ENCODE measurements around the gene ANTXRL. TPM values are rescaled to one million over a fixed set of nuclear protein-coding genes. Genes with fewer than 3 reads are reported as not detected.

Gene ANTXRL
- total RNA-seq (1 to 10 TPM in 1 of 7 donors, under 1 TPM in 4, not detected in 2; 0.20 to 1.1 (median 0.42) TPM), polyA plus RNA-seq (under 1 TPM in 2 of 3 donors, not detected in 1; 0.03 to 0.42 TPM)
- long read RNA-seq, donor 1 = 0 reads
- long read RNA-seq, donor 2 = 0 reads

- intact Hi-C loops (cut with DNase I; ENCODE audit: low total_unique reads) = no loop called here
- Histone ChIP-seq H3K9me3 (no peaks in the 10 kb centered on the region), H3K4me3 (no peak within 1 kb of the TSS), H3K27ac (peak within 1 kb of the TSS in 1 of 8 donors; percentile 26), H3K4me1 (peaks cover 0 to 62% (median 31%) of the 10 kb centered on the region in 6 donors), H3K36me3 (no peaks in the 10 kb centered on the region), H3K27me3 (replicated peaks in 1 of 7) (peaks cover 0 to 28% (median 0%) of the 10 kb centered on the region in 7 donors)
- TF ChIP-seq POLR2AphosphoS5 (IDR thresholded peaks at IDR 0.05) (no peak), POLR2A (IDR thresholded peaks at IDR 0.05) (no peak), CTCF (IDR thresholded peaks at IDR 0.05 in 8 of 11, conservative IDR thresholded peaks at IDR 0.05 in 3 of 11) (no peak)
- peak; percentile 76 for DNase-seq
- 84 to 91% (median 88%) methylated on average over 7 to 8 of the region's 8 CpGs for WGBS, 5 donors
Measured at GRCh38 chr10:46286991-46287693, at the start of gene ANTXRL. ANTXRL (plus strand) TSS chr10:46286997; CDS start chr10:46287263, 266 bp downstream.

- Histone ChIP-seq H3K36me3 (peaks cover 0 to 22% (median 0%) of the 10 kb centered on the region in 6 donors), H3K27me3 (replicated peaks in 1 of 7) (no peaks in the 10 kb centered on the region), H3K27ac (no peak overlapping the region), H3K4me1 (no peaks in the 10 kb centered on the region), H3K4me3 (no peak overlapping the region), H3K9me3 (peaks cover 0 to 20% (median 17%) of the 10 kb centered on the region in 8 donors)
- no peak for TF ChIP-seq POLR2A (IDR thresholded peaks at IDR 0.05)
- TF ChIP-seq POLR2AphosphoS5 (IDR thresholded peaks at IDR 0.05) = no peak
- no peak for TF ChIP-seq CTCF (IDR thresholded peaks at IDR 0.05 in 8 of 11, conservative IDR thresholded peaks at IDR 0.05 in 3 of 11)
- 85 to 94% (median 92%) methylated on average over 3 of the region's 3 CpGs for WGBS, 5 donors
- intact Hi-C loops (cut with DNase I; ENCODE audit: low total_unique reads) = no loop called here
- no peak for DNase-seq
Measured at GRCh38 chr10:46237815-46238510, 48.8 kb upstream of the ANTXRL start.

GRCh38 chr10:46239247-46239646, 47.5 kb upstream of the ANTXRL start:
- TF ChIP-seq CTCF (IDR thresholded peaks at IDR 0.05 in 8 of 11, conservative IDR thresholded peaks at IDR 0.05 in 3 of 11) (no peak), POLR2AphosphoS5 (IDR thresholded peaks at IDR 0.05) (no peak), POLR2A (IDR thresholded peaks at IDR 0.05) (no peak)
- no peak overlapping the region for H3K4me3 ChIP-seq
- no peak for DNase-seq
- peaks cover 0 to 14% (median 0%) of the 10 kb centered on the region in 6 donors for H3K36me3 ChIP-seq
- H3K4me1 ChIP-seq = no peaks in the 10 kb centered on the region
- intact Hi-C loops (cut with DNase I; ENCODE audit: low total_unique reads) = no loop called here
- peaks cover 0 to 27% (median 20%) of the 10 kb centered on the region in 8 donors for H3K9me3 ChIP-seq
- H3K27ac ChIP-seq = no peak overlapping the region
- no peaks in the 10 kb centered on the region for H3K27me3 ChIP-seq (replicated peaks in 1 of 7)

All from spleen (tissue), 13 donors.